DND-41 (cell line): ENCODE data around the gene CDKN2AIP.

Source experiments
- ATAC-seq: fragments of 200-7000 bp; cut with Tn5 transposase; 3 replicates; pipeline ENCODE4 v1.9.1; 2021; ENCODE audit warnings: low read depth; ENCODE audit not compliant: insufficient read depth
- DNase-seq: peaks from one replicate; pipeline ENCODE4 v3.0.0-alpha.2; 2020
- H2AFZ ChIP-seq: 2 replicates; pipeline ENCODE4 v1.6.0; 2012; ENCODE audit warnings: low read depth, low read length
- H3K27ac ChIP-seq: 2 replicates; pipeline ENCODE4 v1.5.1; 2012; ENCODE audit warnings: low read length, inconsistent platforms
- H3K27me3 ChIP-seq: fragments of 200-600 bp; sonication (generic); 2 replicates; pipeline ENCODE4 v1.6.0; 2012; ENCODE audit warnings: low read length, mild to moderate bottlenecking, inconsistent platforms; ENCODE audit not compliant: insufficient read depth, poor library complexity
- H3K36me3 ChIP-seq: 2 replicates; pipeline ENCODE4 v1.5.1; 2012; ENCODE audit warnings: low read length, inconsistent platforms; ENCODE audit not compliant: insufficient read depth
- H3K4me1 ChIP-seq: 2 replicates; pipeline ENCODE4 v1.5.1; 2012; ENCODE audit warnings: mild to moderate bottlenecking, low read length; ENCODE audit not compliant: insufficient read depth
- H3K4me2 ChIP-seq: 2 replicates; pipeline ENCODE4 v1.6.0; 2012; ENCODE audit warnings: mild to moderate bottlenecking, moderate library complexity, low read length, inconsistent platforms; ENCODE audit not compliant: insufficient read depth
- H3K4me3 ChIP-seq, 2 experiments: fragments of 200-600 bp in 1 of 2; shearing (Covaris generic) in 1 of 2; 2 replicates each; pipeline ENCODE4 v1.5.1; 2012 to 2016; ENCODE audit warnings: inconsistent platforms in 2 of 2, low read length in 2 of 2, mild to moderate bottlenecking in 2 of 2, low read depth in 1 of 2, moderate library complexity in 1 of 2
- H3K79me2 ChIP-seq: 2 replicates; pipeline ENCODE4 v1.6.0; 2012; ENCODE audit warnings: low read length, inconsistent platforms; ENCODE audit not compliant: insufficient read depth
- H3K9ac ChIP-seq: 2 replicates; pipeline ENCODE4 v1.6.0; 2012; ENCODE audit warnings: low read depth, mild to moderate bottlenecking, inconsistent platforms, low read length, moderate library complexity
- H3K9me3 ChIP-seq: 2 replicates; pipeline ENCODE4 v1.5.1; 2012; ENCODE audit warnings: low read length, moderate library complexity, mild to moderate bottlenecking, inconsistent platforms; ENCODE audit not compliant: insufficient read depth, severe bottlenecking
- H4K20me1 ChIP-seq: 2 replicates; pipeline ENCODE4 v1.6.0; 2012; ENCODE audit warnings: low read length; ENCODE audit not compliant: insufficient read depth
- CTCF ChIP-seq: IDR thresholded peaks from 2 replicates; pipeline ENCODE4 v1.5.1; 2012; ENCODE audit warnings: borderline replicate concordance, low read length, moderate library complexity, mild to moderate bottlenecking; ENCODE audit not compliant: poor library complexity, severe bottlenecking; ENCODE audit errors: extremely low read depth
- EZH2 ChIP-seq: IDR thresholded peaks from 3 replicates; pipeline ENCODE4 v1.6.1; 2012; ENCODE audit warnings: borderline replicate concordance, low read depth, mild to moderate bottlenecking, moderate library complexity, low read length, inconsistent platforms; ENCODE audit not compliant: severe bottlenecking

The CDKN2AIP gene

GRCh38 chr4:183449193-183449882 is 4.9 kb downstream of the CDKN2AIP start:
- Histone ChIP-seq H4K20me1 (peaks cover 27% of the 10 kb centered on the region), H2AFZ (no peak overlapping the region), H3K36me3 (peaks cover 68% of the 10 kb centered on the region), H3K27ac (no peak overlapping the region), H3K4me1 (peaks cover 24% of the 10 kb centered on the region), H3K4me2 (no peak overlapping the region), H3K9me3 (no peaks in the 10 kb centered on the region), H3K4me3 (no peak overlapping the region), H3K79me2 (peaks cover 48% of the 10 kb centered on the region), H3K9ac (no peak overlapping the region), H3K27me3 (no peaks in the 10 kb centered on the region)
- ATAC-seq (no peak), DNase-seq (no peak)
- TF ChIP-seq EZH2: no peak
- TF ChIP-seq CTCF: no peak

GRCh38 chr4:183450108-183450507 is 5.7 kb downstream of the CDKN2AIP start:
- H2AFZ ChIP-seq: no peak overlapping the region
- no peak overlapping the region for H3K27ac ChIP-seq
- H3K27me3 ChIP-seq: no peaks in the 10 kb centered on the region
- peaks cover 42% of the 10 kb centered on the region for H3K79me2 ChIP-seq
- H3K9ac ChIP-seq: no peak overlapping the region
- peaks cover 25% of the 10 kb centered on the region for H4K20me1 ChIP-seq
- no peaks in the 10 kb centered on the region for H3K9me3 ChIP-seq
- H3K4me2 ChIP-seq: no peak overlapping the region
- DNase-seq: no peak
- H3K4me3 ChIP-seq: no peak overlapping the region
- peaks cover 68% of the 10 kb centered on the region for H3K36me3 ChIP-seq
- ATAC-seq: no peak
- H3K4me1 ChIP-seq: peaks cover 28% of the 10 kb centered on the region
- TF ChIP-seq CTCF (no peak), EZH2 (no peak)

DNA sequence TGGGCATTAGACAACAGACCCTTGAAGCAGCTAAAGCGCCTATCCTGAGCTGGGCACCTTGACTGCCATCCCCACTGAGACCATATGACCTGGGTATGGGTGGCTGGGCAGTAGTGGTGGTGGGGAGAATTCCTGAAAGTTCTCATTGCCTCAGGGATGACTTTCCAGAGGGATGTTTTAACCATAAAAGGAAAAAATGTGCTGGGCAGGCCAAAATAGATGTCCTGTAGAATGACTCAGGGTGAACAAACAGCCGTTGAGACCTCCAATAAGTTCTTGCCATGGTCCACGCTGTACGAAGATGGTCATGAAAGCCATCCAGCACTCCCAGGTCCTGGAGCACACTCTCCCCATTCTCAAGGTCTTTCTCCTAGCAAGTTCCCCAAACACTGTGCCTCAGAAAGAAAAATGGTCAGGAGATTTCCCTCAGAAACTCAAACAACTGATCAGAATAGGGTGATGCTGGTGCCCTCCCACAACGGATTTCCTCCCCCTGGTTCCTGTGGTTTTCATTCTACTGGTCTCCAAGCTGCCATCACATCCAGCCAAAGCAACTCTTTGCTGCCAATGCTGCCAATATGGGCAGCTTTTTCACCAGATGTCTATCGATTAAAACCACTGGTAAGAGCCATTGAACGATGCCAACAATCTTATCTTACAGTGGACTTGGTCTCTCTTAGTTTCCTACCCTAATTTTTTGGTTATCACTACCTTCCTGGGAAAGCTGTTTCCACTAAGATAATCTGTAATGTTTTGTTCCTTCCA is 11.2 kb downstream of the CDKN2AIP start:
- H3K9ac ChIP-seq: no peak overlapping the region
- DNase-seq: peak; percentile 27
- H3K4me1 ChIP-seq: peaks cover 17% of the 10 kb centered on the region
- no peaks in the 10 kb centered on the region for H4K20me1 ChIP-seq
- TF ChIP-seq EZH2 (no peak), CTCF (no peak)
- no peaks in the 10 kb centered on the region for H3K27me3 ChIP-seq
- peak; percentile 71 for ATAC-seq
- H3K27ac ChIP-seq: peak overlapping the region; percentile 48
- H2AFZ ChIP-seq: no peak overlapping the region
- H3K36me3 ChIP-seq: peaks cover 16% of the 10 kb centered on the region
- H3K9me3 ChIP-seq: no peaks in the 10 kb centered on the region
- no peak overlapping the region for H3K4me2 ChIP-seq
- no peaks in the 10 kb centered on the region for H3K79me2 ChIP-seq
- no peak overlapping the region for H3K4me3 ChIP-seq
